A549 treated with CORT108297 at 1 μM for 4 hours (cell line): Measurements from ENCODE around the gene CCR6. TPM values are rescaled to one million over a fixed set of nuclear protein-coding genes. Genes with fewer than 3 reads are reported as not detected.

ENCODE experiments used
- total RNA-seq: library from RNA; stranded (reverse); fragments of 200-300 nt; extraction: Qiagen RNA extraction; gene quantifications from 5 replicates; pipeline ENCODE4 v1.2.3, GENCODE V29; 2022

Gene CCR6
- total RNA-seq, result 0.07 to 0.08 TPM in 2 of 5 replicates, not detected in the others

DNA sequence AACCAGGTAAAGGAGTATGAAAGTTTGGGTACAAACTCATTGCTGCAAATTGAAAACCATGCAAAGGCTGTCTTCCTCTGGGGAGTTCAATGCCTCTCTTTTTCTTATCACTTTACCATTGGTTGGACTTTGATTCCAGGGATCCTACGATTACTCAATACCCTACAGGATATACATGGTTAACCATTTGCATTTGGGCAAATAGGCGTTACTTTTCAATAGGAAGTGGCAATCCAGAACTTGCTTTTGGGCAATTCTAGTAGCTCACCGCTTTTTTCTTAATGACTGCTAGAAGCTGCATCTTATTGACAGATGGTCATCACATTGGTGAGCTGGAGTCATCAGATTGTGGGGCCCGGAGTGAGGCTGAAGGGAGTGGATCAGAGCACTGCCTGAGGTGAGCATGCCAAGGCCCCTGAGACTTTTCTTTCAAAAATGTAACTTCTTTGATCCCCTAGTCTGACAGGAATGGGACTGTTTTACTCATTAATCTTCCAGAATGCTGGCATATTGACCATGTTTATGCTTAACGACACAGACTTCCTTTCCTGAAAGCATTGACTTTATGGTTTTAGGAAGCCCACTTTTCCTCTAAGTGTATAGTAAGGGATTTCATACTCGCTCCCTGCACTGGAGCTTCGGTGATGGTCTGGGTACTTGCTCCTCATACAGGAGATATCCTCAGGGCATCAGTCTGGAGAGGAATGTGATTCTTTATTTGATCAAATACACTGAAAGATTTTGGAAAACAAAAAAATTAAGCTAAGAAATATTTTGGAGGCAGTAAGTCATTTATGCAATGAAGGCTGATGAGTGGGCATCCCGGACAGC lies at the start of gene CCR6:
CCR6 (plus strand) TSS at position 270 of the 831 bp plus-strand sequence. CDS start 13,039 bp downstream, outside the sequence.

GRCh38 chr6:167157863-167158262 lies 35.0 kb downstream of the CCR6 start, which contains the start of gene GPR31:
TSS of gene GPR31 (minus strand) at chr6:167157980. CDS start at chr6:167157831, 149 bp downstream.

Other genes with a start within 250 kb of the CCR6 start
- 10.1 to 15.2 TPM (median 13.8 TPM) in 5 replicates for gene RNASET2, start 166.5 kb upstream of the CCR6 start, total RNA-seq
- gene CEP43, start 123.7 kb upstream of the CCR6 start, total RNA-seq, result 8.8 to 10.5 TPM (median 9.8 TPM) in 5 replicates
- gene GPR31, start 34.9 kb downstream of the CCR6 start, total RNA-seq, result not detected in 5 replicates
- not detected in 5 replicates for gene UNC93A, start 168.2 kb downstream of the CCR6 start, total RNA-seq
- gene TTLL2, start 202.0 kb downstream of the CCR6 start, total RNA-seq, result not detected in 5 replicates